MM.1S (cell line): Measurements from ENCODE around the gene DNAAF1.

Experiments used
- CTCF ChIP-seq: fragments of 300-600 bp; sonication (generic); IDR thresholded peaks from 2 replicates; pipeline ENCODE4 v1.5.1; 2016; ENCODE audit warnings: antibody characterized with exemption, low read length, mixed read lengths
- EZH2 ChIP-seq: fragments of 300-600 bp; sonication (generic); optimal IDR thresholded peaks from 2 replicates; pipeline ENCODE3; 2017; ENCODE audit warnings: low read depth, mild to moderate bottlenecking, antibody characterized with exemption, low read length, mixed read lengths
- EZH2phosphoT487 ChIP-seq: fragments of 300-600 bp; sonication (generic); IDR thresholded peaks from 2 replicates; pipeline ENCODE4 v1.6.1; 2018; ENCODE audit warnings: antibody characterized with exemption, low read length

- TF ChIP-seq CTCF, result no peak
- TF ChIP-seq EZH2, result no peak
- TF ChIP-seq EZH2phosphoT487, result no peak
These were observed 1.3 kb upstream of the DNAAF1 start for GRCh38 chr16:84143784-84144199.
